ENCODE measurements around the gene TMEM87B.

DNA sequence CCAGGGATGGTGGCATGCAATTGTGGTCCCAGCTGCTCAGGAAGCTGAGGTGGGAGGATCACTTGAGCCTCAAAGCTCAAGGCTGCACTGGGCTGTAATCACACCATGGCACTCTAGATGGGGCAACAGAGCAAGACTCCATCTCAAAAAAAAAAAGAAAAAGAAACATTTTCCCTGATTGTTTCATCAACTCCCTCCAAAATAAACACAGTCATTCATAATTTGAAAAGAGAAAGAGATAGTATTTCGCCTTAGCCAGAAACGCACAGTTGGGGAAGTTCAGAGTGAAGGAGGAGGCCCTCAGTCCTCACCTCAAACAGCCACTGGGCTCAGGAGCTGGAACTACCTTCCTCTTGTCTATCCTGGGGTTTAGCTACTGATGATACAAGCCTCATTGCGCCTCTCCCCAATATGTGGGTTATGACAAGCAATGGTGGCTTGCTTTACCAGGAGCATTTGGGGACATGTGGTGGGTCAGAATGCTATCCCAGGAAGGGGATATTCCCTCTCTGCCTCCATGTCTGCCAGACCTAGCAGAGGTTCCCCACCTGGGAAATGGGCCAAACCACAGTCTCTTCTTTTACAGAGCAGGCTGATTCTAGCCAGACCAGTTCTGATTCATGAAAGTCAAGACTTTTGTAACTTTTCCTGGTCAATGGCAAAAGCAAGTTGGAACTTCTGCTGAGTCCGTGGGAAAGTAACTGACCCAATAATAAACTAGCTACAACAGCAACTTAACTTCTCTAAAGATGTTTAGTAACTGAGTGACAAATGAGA, 22.2 kb upstream of the TMEM87B start:
- TF ChIP-seq, protein P1, sequence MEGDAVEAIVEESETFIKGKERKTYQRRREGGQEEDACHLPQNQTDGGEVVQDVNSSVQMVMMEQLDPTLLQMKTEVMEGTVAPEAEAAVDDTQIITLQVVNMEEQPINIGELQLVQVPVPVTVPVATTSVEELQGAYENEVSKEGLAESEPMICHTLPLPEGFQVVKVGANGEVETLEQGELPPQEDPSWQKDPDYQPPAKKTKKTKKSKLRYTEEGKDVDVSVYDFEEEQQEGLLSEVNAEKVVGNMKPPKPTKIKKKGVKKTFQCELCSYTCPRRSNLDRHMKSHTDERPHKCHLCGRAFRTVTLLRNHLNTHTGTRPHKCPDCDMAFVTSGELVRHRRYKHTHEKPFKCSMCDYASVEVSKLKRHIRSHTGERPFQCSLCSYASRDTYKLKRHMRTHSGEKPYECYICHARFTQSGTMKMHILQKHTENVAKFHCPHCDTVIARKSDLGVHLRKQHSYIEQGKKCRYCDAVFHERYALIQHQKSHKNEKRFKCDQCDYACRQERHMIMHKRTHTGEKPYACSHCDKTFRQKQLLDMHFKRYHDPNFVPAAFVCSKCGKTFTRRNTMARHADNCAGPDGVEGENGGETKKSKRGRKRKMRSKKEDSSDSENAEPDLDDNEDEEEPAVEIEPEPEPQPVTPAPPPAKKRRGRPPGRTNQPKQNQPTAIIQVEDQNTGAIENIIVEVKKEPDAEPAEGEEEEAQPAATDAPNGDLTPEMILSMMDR (IDR thresholded peaks at IDR 0.05), result no peak
- TF ChIP-seq POLR2A (IDR thresholded peaks at IDR 0.05), result no peak

Data from ovary (tissue), 3 donors.